ENCODE measurements around the gene TAS2R39. TPM values are rescaled to one million over a fixed set of nuclear protein-coding genes. Genes with fewer than 3 reads are reported as not detected.

TAS2R39 gene
- total and polyA plus RNA-seq, 10 donors: not detected

DNA sequence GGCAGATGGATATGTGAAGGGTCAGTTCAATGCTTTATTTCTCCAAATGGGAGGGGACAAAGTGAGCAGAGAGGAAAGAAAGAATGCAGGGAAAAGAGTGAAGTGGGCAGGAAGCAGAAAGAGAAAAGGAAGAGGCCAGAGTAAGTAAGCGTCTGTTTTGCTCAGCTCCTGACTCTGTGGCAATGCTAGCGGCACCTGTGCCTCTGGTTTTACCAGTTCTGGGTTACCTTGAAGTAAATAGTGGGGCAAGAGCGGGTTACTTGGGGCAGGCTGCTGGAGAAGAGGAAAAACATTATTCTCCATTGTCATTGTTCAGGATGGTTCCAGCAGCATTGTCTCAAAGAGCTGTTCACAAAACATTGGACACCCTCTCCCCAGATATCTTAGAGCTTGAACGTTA, 40.6 kb downstream of the TAS2R39 start:
- intact Hi-C loops (cut with DNase I; ENCODE audit: low total_unique reads): no loop called here
- Histone ChIP-seq H3K9me3 (no peaks in the 10 kb centered on the region), H3K27me3 (replicated peaks in 1 of 7) (peaks cover 0 to 5% (median 0%) of the 10 kb centered on the region in 7 donors), H3K4me1 (peaks cover 0 to 17% (median 1%) of the 10 kb centered on the region in 6 donors), H3K36me3 (no peaks in the 10 kb centered on the region), H3K27ac (peak overlapping the region in 7 of 8 donors; percentile 73 to 94 (median 84)), H3K4me3 (no peak overlapping the region)
- TF ChIP-seq POLR2A (IDR thresholded peaks at IDR 0.05): no peak
- no peak for TF ChIP-seq POLR2AphosphoS5 (IDR thresholded peaks at IDR 0.05)
- TF ChIP-seq, protein P1, sequence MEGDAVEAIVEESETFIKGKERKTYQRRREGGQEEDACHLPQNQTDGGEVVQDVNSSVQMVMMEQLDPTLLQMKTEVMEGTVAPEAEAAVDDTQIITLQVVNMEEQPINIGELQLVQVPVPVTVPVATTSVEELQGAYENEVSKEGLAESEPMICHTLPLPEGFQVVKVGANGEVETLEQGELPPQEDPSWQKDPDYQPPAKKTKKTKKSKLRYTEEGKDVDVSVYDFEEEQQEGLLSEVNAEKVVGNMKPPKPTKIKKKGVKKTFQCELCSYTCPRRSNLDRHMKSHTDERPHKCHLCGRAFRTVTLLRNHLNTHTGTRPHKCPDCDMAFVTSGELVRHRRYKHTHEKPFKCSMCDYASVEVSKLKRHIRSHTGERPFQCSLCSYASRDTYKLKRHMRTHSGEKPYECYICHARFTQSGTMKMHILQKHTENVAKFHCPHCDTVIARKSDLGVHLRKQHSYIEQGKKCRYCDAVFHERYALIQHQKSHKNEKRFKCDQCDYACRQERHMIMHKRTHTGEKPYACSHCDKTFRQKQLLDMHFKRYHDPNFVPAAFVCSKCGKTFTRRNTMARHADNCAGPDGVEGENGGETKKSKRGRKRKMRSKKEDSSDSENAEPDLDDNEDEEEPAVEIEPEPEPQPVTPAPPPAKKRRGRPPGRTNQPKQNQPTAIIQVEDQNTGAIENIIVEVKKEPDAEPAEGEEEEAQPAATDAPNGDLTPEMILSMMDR (IDR thresholded peaks at IDR 0.05 in 8 of 11, conservative IDR thresholded peaks at IDR 0.05 in 3 of 11): no peak
- DNase-seq: no peak
- WGBS, 5 donors: 56 to 76% (median 67%) methylated on average over 4 of the region's 4 CpGs

DNA sequence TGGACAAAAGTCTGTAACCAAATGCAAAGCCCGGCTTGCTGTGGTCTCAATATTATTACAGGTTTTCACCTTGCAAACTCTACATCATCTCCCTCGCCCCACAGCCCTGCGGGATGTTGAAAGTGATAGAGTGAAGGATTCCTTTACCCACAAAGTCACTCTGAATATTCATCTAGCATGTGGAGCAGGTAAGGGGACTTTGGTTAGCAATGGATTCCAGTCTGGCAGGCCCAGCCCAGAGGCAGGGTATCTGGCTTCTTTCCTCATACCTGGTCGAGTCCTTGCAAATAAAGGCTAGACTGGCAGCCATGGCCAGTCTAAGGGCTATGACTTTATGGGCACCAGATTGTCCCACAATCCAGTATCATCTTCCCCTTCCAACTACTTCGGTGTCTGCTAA, 41.8 kb downstream of the TAS2R39 start:
- intact Hi-C loops (cut with DNase I; ENCODE audit: low total_unique reads): no loop called here
- H3K36me3 ChIP-seq: no peaks in the 10 kb centered on the region
- DNase-seq: no peak
- H3K4me1 ChIP-seq: peaks cover 0 to 17% (median 1%) of the 10 kb centered on the region in 6 donors
- H3K27ac ChIP-seq: no peak overlapping the region
- 84 to 92% (median 91%) methylated on average over 5 of the region's 5 CpGs for WGBS, 5 donors
- no peak overlapping the region for H3K4me3 ChIP-seq
- no peaks in the 10 kb centered on the region for H3K9me3 ChIP-seq
- TF ChIP-seq POLR2AphosphoS5 (IDR thresholded peaks at IDR 0.05): no peak
- no peak for TF ChIP-seq POLR2A (IDR thresholded peaks at IDR 0.05)
- TF ChIP-seq, protein P1 (IDR thresholded peaks at IDR 0.05 in 8 of 11, conservative IDR thresholded peaks at IDR 0.05 in 3 of 11): no peak
- no peaks in the 10 kb centered on the region for H3K27me3 ChIP-seq (replicated peaks in 1 of 7)

DNA sequence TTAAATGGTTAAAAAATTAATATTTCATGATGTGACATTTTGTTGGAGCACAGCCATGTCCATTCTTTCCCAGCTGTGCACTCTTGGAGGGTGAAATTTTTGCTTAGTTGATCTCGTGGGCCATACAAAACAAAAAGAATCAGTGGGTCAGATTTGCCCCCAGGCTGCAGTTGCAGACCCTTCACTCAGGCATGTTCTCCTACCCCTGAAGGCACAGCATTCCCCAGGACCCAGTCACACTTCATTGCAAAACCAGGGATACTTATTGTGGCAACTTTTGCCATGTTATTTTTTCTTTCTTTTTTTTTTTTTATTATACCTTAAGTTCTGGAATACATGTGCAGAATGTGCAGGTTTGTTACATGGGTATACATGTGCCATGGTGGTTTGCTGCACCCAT, 44.6 kb downstream of the TAS2R39 start:
- Histone ChIP-seq H3K27ac (peak overlapping the region in 1 of 8 donors; percentile 23), H3K36me3 (no peaks in the 10 kb centered on the region), H3K4me1 (peaks cover 0 to 16% (median 1%) of the 10 kb centered on the region in 6 donors), H3K9me3 (no peaks in the 10 kb centered on the region), H3K27me3 (replicated peaks in 1 of 7) (no peaks in the 10 kb centered on the region), H3K4me3 (no peak overlapping the region)
- TF ChIP-seq POLR2AphosphoS5 (IDR thresholded peaks at IDR 0.05) (no peak), POLR2A (IDR thresholded peaks at IDR 0.05) (no peak)
- TF ChIP-seq, protein P1 (IDR thresholded peaks at IDR 0.05 in 8 of 11, conservative IDR thresholded peaks at IDR 0.05 in 3 of 11): no peak
- 50 to 65% (median 53%) methylated on average over 1 of the region's 1 CpG for WGBS, 5 donors
- intact Hi-C loops (cut with DNase I; ENCODE audit: low total_unique reads): no loop called here
- DNase-seq: no peak

DNA sequence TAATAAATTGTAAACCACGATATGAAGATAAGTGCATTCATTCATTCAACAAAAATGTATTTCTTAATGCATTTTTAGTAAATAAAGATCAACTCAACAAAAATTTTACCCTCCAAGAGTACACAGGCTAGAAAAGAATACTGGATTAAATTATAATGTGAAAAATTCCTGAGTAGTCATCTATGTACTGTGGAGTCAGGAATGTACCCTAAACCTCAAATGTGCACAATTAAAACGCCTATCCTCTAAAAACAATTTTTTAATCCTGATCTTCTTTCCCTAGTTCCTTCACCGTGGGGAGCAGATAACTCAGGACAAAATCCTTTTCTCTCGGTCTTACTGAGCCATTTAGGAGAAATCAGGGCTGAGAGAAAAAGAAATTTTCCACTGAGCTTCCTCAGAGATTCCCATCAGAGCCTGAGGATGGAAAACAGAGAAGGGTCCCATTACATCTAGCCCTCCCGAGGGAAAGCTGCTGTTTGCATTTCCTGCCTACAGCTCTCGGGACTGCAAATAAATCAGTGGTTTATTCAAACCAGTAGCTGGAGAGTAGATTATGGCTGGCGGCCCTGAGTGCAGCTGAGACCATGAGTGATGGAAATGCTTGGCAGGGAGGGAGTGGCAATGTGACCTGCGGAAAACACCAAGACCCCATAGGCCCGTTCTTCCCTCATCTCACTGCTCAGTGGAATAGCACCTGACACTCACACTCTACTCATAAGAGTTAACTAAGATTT, 46.0 kb downstream of the TAS2R39 start:
- no peaks in the 10 kb centered on the region for H3K27me3 ChIP-seq (replicated peaks in 1 of 7)
- intact Hi-C loops (cut with DNase I; ENCODE audit: low total_unique reads): no loop called here
- no peaks in the 10 kb centered on the region for H3K9me3 ChIP-seq
- no peak for DNase-seq
- peaks cover 0 to 6% (median 0%) of the 10 kb centered on the region in 6 donors for H3K4me1 ChIP-seq
- H3K27ac ChIP-seq: no peak overlapping the region
- no peak overlapping the region for H3K4me3 ChIP-seq
- WGBS, 5 donors: 61 to 79% (median 70%) methylated on average over 9 of the region's 9 CpGs
- TF ChIP-seq POLR2AphosphoS5 (IDR thresholded peaks at IDR 0.05): no peak
- TF ChIP-seq, protein P1 (IDR thresholded peaks at IDR 0.05 in 8 of 11, conservative IDR thresholded peaks at IDR 0.05 in 3 of 11): no peak
- no peak for TF ChIP-seq POLR2A (IDR thresholded peaks at IDR 0.05)
- H3K36me3 ChIP-seq: no peaks in the 10 kb centered on the region
